Endothelial cell of umbilical vein (primary cell): ENCODE results near the gene USPL1.

Experiments used
- CTCF ChIP-seq, 2 donors: IDR thresholded peaks; 1 replicate in 1 of 2; 2 replicates in 1 of 2; pipeline ENCODE4 v1.5.1; 2011; ENCODE audit warnings: low read length in 2 of 2, mild to moderate bottlenecking in 2 of 2, moderate library complexity in 2 of 2, control low read depth in 1 of 2, inconsistent platforms in 1 of 2, low read depth in 1 of 2; ENCODE audit not compliant: insufficient read depth in 1 of 2; ENCODE audit errors: extremely low read depth in 1 of 2
- EZH2 ChIP-seq: IDR thresholded peaks from 2 replicates; pipeline ENCODE4 v1.6.1; 2012; ENCODE audit warnings: borderline replicate concordance, low read depth, mild to moderate bottlenecking, moderate library complexity, low read length, inconsistent platforms; ENCODE audit not compliant: severe bottlenecking
- FOS ChIP-seq: IDR thresholded peaks from 2 replicates; pipeline ENCODE4 v1.6.1; 2011; ENCODE audit warnings: mild to moderate bottlenecking, low read length, moderate library complexity, borderline replicate concordance; ENCODE audit not compliant: insufficient read depth
- JUN ChIP-seq: IDR thresholded peaks from 2 replicates; pipeline ENCODE4 v1.6.1; 2011; ENCODE audit warnings: borderline replicate concordance, low read depth; ENCODE audit not compliant: insufficient read length, insufficient read depth
- MAX ChIP-seq: IDR thresholded peaks from 2 replicates; pipeline ENCODE4 v1.6.1; 2011; ENCODE audit not compliant: insufficient read depth, insufficient read length

GRCh38 chr13:30587231-30587630 lies 30.5 kb upstream of the USPL1 start:
- TF ChIP-seq MAX: no peak
- TF ChIP-seq JUN: no peak
- no peak for TF ChIP-seq FOS
- no peak for TF ChIP-seq CTCF (IDR thresholded peaks at IDR 0.05; ENCODE audit: extremely low read depth in 1 of 2, insufficient read depth in 1 of 2, low read depth in 1 of 2, low read length in 2 of 2)
- no peak for TF ChIP-seq EZH2
